Measurements from ENCODE around the gene CBLN2.
A peak's percentile ranks its signal among the peaks of the same experiment; 100 is the strongest.

Gene CBLN2

DNA sequence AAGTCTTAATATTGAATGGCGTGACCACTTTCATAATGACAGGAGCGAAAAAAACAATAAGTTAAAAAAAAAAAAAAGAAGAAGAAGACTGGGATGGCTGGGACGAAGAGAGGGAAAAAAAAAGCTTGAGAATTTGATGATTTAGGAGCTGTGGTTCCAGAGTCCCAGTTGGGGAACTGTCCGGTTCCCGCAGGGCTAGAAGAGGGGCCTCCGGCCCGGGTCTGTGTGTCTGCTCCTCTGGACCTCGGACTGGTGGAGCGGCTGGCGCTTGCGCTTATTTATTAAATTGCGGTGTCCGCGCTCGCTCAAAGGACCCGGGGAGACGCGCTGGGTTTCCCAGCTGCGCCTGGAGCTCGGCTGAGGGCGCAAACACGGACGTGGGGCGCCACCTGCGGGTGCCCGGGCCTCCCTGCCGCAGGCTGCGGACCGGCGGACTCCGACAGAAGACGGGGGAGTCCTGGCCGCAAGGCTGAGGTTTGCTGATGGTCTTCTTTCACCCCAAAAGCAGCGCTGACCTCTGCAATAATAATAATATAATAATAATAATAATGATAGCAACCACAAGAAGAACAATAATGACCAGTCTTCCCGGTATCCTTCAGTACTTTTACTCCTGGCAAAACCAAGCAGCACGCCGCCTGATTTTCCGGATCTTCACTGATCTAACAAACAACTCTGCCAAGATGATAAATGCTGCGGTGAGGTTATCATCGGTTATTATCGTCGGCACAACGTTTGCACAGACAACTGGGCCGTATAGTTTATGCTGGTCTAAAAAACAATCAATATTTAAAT is at the start of gene CBLN2:
TSS of gene CBLN2 (minus strand) at position 251 of the 795 bp plus-strand sequence. CDS start 2,182 bp downstream, outside the sequence.
- H3K4me3 ChIP-seq (ENCODE audit: low read length), result peak within 1 kb of the TSS; percentile 40
- TF ChIP-seq, protein P1, sequence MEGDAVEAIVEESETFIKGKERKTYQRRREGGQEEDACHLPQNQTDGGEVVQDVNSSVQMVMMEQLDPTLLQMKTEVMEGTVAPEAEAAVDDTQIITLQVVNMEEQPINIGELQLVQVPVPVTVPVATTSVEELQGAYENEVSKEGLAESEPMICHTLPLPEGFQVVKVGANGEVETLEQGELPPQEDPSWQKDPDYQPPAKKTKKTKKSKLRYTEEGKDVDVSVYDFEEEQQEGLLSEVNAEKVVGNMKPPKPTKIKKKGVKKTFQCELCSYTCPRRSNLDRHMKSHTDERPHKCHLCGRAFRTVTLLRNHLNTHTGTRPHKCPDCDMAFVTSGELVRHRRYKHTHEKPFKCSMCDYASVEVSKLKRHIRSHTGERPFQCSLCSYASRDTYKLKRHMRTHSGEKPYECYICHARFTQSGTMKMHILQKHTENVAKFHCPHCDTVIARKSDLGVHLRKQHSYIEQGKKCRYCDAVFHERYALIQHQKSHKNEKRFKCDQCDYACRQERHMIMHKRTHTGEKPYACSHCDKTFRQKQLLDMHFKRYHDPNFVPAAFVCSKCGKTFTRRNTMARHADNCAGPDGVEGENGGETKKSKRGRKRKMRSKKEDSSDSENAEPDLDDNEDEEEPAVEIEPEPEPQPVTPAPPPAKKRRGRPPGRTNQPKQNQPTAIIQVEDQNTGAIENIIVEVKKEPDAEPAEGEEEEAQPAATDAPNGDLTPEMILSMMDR (conservative IDR thresholded peaks at IDR 0.05; ENCODE audit: low read depth, low read length), result peak; percentile 82
- peak; percentile 34 for DNase-seq (ENCODE audit: low read depth)

DNA sequence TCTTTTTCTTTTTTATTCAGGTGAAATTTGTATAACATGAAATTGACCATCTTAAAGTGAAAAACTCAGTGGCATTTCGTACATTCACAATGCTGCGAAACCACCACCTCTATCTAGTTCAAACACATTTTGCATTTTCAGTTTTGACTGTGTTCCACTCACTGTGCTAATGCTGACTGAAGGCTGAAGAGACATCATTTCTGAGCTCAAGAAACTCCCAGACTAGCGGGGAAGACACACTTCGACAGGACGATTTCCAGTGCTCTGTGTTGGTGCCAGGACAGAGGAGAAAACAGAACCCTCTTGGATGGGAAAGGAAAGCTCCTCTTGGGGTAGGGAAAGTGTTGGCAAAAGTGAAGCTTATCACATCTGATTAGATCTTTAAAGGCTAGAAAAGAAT is 44.2 kb upstream of the CBLN2 start:
- no peak for DNase-seq (ENCODE audit: low read depth)
- TF ChIP-seq, protein P1 (conservative IDR thresholded peaks at IDR 0.05; ENCODE audit: low read depth, low read length), result no peak
- H3K4me3 ChIP-seq (ENCODE audit: low read length), result no peak overlapping the region

DNA sequence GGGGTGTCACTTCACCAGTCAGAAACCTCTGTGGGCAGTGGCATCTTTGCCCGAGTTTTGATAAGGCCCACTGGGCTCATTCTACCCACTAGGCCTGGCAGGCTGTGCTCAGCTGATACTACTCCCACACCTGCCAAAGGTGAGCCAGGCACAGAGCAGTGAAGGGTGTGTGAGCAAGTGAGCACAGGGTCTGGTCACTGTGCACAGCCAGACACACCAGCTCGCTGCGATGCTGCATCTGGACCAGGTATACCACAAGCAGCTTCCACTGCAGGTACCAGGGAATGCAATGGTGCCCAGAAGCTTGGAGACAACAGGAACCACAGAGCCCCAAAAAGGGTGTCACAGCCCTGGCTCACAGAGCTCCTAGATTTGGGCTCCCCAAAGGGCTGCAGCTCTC is 40.6 kb upstream of the CBLN2 start:
- DNase-seq (ENCODE audit: low read depth), result no peak
- H3K4me3 ChIP-seq (ENCODE audit: low read length), result no peak overlapping the region
- TF ChIP-seq, protein P1 (conservative IDR thresholded peaks at IDR 0.05; ENCODE audit: low read depth, low read length), result no peak

DNA sequence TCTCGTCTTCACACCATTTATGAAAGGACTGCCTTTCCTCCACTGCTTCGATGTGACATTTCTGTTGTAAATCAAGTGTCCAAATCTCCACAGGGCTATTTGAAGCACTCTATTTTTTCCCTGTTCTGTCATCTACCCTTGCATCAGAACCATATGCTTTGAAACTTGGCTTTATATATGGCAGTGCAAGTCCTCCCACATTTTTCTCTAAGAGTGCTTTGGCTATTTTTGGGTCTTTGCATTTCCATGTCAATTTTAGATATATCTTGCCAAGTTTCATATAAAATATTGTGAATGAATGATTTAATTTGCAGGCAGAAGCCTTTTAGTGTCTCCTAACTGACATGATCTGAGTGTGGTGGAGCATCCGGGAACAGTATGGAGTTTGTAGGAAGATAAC is 37.8 kb upstream of the CBLN2 start:
- TF ChIP-seq, protein P1 (conservative IDR thresholded peaks at IDR 0.05; ENCODE audit: low read depth, low read length), result no peak
- no peak for DNase-seq (ENCODE audit: low read depth)
- no peak overlapping the region for H3K4me3 ChIP-seq (ENCODE audit: low read length)

DNA sequence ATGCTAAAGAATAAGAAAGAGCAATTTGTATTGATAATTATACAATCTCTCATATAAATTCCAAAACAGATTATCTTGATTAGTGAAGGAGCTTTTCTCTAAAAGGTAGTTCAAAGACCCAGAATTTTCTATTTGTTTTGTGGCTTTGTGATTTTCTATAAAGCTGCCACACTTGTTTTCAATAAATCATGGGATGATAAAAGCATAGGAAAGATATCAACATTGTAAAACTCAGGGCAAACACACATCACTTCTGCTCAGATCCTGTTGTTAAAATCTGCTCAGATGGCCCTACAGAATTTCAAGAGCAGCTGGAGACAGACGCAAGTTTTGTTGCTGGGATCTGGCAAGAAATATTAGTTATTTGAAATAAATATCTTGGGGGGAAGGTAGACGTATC is 28.8 kb upstream of the CBLN2 start:
- TF ChIP-seq, protein P1 (conservative IDR thresholded peaks at IDR 0.05; ENCODE audit: low read depth, low read length), result no peak
- no peak overlapping the region for H3K4me3 ChIP-seq (ENCODE audit: low read length)
- DNase-seq (ENCODE audit: low read depth), result no peak

DNA sequence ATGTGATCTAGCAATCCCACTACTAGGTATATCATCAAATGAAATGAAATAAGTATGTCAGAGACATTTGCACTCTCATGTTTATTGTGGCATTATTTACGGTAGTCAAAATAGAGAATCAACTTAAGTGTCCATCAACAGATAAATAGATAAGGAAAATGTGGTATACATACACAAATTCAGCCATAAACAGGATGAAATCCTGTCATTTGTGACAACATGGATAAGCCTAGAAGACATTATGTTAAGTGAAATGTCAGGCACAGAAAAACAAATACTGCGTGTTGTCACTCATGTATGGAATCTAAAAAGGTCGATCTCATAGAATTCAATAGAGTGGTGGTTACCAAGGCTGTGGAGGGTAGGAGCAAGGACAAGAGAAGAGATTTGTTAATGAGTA is 22.1 kb upstream of the CBLN2 start:
- H3K4me3 ChIP-seq (ENCODE audit: low read length), result no peak overlapping the region
- no peak for DNase-seq (ENCODE audit: low read depth)
- TF ChIP-seq, protein P1 (conservative IDR thresholded peaks at IDR 0.05; ENCODE audit: low read depth, low read length), result no peak

DNA sequence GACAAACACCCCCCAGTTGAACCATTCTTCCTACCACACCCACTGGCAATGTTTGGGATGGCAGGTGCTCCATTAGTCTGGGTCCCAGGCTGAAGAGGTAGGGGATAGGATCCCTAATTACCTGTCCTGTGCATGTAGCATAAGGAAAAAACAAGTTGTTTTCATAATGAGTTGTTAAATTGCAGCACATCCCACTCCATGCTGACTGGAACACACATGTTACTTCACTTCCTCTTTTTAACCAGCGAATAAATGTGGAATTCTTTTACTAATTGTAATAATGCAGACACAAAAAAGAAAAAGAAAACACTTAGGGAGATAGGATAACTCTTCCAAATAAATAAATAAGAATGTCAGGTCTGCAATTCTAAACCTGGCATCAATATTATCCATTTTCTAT is 11.8 kb upstream of the CBLN2 start:
- H3K4me3 ChIP-seq (ENCODE audit: low read length), result no peak overlapping the region
- no peak for DNase-seq (ENCODE audit: low read depth)
- TF ChIP-seq, protein P1 (conservative IDR thresholded peaks at IDR 0.05; ENCODE audit: low read depth, low read length), result no peak
